GM20431 (cell line): ENCODE data around the gene ERC2.
"Not testable (repeated sequence)": the region's sequence is repeated elsewhere in the genome, so short reads cannot be mapped to it uniquely, and the experiment has no call there.

Source experiments
- in situ Hi-C: fragments of 300-500 bp; cut with MseI, MboI; formaldehyde crosslinking; loops from one replicate; pipeline ENCODE4 v1.15.0; 2020; ENCODE audit warnings: low sequenced_read_pairs; ENCODE audit not compliant: unreplicated experiment

Gene ERC2

DNA sequence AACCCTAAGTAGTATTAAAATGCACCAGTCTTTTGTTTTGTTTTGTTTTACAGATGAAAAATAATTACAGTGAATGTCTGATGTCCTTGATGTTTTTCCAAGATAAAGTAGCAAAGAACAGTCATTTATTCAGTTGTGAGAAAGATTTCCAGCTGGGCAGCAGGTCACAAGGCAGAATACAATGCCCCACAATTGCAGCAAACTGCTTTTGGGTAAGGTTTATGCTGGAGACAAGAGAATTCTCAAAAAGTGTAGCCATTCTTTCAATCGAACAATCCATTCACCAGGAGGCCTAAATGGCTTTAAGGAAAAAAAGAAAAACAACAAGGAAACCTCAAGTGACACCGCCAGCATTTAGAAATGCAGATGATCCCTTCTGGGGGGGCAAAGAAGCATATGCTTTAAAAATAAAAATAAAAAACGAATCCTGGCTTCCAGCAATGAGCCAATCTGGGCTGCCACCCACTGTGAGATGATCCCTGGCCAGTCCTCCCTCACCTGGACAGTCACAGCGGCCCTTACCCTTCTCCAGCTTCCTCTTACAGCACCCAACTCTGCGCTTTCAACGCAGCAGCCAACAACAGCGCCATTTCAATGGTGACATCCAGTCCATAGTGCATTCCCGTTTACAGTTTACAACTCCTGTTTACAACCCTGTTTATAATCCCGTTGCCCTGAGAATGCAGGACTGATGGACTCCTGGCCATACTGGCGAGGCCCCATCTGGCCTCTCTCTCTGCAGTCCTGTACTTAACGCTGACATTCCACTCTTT is 955.5 kb downstream of the ERC2 start:
- in situ Hi-C loops, result no loop called here

GRCh38 chr3:55511895-55512570 is 956.2 kb downstream of the ERC2 start:
- in situ Hi-C loops, result no loop called here

DNA sequence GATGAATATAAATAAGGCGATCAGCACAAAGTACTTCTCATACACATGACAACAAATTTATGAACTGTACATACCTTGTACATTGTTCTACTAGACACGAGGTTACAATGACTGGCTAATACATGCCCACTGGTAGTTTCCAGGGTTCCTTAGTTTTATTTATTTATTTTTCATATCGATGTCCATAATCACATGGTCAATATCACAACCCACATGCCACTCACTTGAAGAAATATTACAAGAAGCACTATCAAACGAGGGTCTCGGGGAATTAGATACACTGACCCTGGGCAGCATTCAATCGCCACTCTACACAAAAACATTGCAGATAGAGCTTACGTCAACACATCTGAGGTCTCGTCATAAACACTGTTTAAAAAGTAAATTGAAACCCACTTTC is 959.9 kb downstream of the ERC2 start:
- in situ Hi-C loops, result no loop called here

DNA sequence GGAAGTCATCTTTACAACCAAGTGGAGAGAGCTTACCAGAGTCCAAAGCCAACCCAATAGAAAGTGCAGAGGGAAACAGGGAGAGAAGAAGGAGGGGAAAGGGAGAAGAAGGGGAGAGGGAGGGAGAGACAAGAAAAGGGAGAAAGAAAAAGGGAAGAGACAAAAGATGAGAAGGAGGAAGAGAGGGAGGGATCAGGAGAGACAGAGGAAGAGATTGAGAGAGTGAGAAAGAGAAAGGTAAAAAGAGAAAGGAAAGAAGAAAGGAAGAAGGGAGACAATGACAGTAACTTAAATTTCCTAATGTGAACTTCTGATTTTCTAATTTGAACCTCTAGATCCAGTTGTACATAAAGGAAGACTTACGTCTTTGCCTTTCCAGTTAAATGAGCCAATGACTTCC is 960.5 kb downstream of the ERC2 start:
- in situ Hi-C loops, result no loop called here

DNA sequence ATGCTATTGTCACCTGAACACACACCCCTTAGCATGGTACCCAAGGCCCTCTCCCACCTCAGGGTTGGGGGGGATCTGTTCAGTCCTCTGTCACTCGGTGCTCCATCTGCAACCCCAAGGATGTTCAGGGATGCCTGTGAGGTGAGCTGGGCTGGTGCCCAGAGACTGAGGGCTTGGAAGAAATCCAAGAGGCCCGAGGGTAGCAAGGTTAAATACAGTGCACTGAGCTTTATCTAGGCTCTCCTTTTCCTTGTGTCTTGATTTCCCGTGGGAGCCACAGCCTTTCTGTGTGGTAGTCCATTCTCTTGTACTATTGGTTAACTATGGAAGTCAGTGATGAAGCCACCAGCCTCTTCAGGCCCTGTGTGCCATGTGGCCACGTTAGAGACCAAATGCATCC is 962.5 kb downstream of the ERC2 start:
- in situ Hi-C loops, result no loop called here

DNA sequence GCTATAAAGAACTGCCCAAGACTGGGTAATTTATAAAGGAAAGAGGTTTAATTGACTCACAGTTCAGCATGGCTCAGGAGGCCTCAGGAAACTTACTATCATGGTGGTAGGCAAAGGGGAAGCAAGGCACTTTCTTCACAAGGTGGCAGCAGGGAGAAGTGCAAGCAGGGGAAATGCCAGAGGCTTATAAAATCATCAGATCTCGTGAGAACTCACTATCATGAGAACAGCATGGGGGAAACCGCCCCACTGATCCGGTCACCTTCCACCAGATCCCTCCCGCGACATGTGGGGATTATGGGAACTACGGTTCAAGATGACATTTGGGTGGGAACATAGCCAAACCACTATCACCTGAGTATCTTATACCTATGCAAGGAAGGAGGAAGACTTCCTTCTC is 963.2 kb downstream of the ERC2 start:
- in situ Hi-C loops, result not testable (repeated sequence)

- in situ Hi-C loops, result no loop called here
These were observed 966.4 kb downstream of the ERC2 start for GRCh38 chr3:55501905-55502304.

- in situ Hi-C loops, result no loop called here
These were observed 967.5 kb downstream of the ERC2 start for GRCh38 chr3:55500555-55501330.

- in situ Hi-C loops, result no loop called here
These were observed 969.7 kb downstream of the ERC2 start for GRCh38 chr3:55498520-55498919.

DNA sequence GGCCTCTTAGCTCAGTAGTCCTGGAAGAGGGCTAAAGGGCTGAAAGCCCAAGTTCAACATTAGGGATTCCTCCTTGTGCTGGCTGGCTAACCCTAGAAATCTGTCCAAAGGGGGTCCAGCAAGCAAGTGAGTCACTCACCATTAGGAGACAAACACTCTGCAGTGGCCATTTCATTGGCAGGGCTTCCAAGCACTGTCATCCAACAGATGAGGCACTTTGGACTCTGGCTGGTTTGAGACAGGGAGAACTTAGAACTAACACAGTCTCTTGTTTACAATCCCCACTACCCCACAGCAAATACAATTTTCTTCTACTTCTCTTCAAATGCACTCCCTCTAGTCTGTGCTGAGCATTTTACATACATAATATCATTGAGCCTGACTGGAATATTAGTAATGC is 971.0 kb downstream of the ERC2 start:
- in situ Hi-C loops, result no loop called here

DNA sequence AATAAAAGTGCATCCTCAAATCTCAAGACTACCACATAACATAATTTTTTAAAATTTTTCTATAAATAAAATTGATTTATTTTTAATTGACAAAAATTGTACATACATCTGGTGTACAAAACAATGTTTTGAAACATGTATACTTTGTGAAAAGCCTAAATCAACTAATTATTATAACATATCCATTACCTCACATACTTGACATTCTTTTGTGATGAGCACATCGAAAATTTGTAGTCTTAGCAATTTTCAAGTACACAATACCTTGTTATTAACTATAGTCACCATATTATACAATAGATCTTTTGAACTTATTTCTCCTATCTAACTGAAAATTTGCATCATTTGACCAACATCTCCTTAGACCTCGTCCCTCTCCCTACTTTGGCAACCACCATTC is 973.3 kb downstream of the ERC2 start:
- in situ Hi-C loops, result no loop called here

DNA sequence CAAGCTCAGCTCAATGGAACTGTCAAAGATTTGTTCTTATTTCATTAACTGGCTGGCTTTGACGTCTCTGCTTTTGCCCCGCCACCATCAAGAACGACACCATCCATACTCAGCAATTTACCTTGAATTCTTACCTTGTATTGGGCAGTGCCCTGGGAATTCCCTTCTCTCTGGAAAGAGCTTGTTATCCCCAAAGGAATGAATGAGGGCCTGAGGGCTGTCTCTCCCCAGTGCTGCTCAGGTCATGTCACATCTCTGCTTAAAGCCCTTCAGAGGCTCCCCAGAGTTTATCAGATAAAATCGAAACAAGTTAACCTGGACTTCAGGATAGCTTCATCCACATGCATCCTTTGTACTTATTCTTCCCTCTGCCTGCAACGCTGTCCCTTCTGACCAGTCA is 975.3 kb downstream of the ERC2 start:
- in situ Hi-C loops, result no loop called here

DNA sequence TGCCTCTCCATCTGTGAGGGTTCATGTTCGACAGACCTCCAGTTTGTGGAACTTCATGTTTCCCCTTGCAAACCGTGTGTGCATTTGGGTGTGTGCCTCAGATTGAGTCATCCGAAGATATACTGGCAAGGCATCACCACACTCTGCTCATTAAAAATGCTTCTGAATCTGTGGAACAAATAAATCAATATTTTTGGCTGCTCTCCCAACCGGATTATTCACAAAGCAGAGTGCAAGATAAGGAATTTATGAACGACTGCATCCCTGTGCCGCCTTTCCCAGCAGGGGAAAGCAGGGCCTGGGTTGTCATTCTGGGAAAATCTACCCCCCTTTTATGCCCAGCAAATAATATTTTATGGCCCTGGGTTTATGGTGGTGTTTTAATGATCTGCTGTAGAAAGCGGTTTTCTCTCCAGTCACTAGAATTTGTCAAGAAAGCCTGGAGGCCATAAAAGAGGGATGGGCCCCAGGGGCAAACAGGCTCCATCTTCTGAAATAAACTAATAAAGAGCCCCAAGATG is 976.9 kb downstream of the ERC2 start:
- in situ Hi-C loops, result no loop called here

DNA sequence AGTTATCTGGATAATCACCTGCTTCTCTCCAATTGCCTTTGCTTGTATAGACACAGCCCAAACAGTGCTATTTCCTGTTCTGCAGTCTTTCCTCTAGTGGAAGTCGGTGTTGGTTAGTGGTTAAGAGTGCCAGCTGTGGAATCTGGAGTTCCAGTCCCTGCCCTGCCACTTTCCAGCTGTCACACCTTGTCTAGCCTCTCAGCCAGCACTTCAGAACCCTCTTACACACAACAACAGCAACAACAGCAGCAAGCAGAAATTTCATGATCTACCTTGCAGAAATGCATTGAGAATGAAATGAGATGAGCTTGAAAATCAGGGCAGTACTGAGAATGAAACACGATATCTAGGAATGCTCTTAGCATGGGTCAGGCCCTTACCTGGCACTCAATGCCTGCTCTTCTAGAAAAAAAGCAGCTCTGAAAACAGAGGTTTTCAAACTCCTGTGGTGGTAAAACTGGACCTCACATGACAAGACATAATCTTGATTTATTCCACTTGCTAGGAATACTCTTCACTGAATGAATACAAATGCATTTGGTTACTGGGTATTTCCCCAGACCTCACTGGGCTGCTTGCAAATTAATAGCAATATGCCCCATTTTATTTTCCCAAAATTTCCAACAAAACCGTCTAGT is 977.9 kb downstream of the ERC2 start:
- in situ Hi-C loops, result no loop called here

DNA sequence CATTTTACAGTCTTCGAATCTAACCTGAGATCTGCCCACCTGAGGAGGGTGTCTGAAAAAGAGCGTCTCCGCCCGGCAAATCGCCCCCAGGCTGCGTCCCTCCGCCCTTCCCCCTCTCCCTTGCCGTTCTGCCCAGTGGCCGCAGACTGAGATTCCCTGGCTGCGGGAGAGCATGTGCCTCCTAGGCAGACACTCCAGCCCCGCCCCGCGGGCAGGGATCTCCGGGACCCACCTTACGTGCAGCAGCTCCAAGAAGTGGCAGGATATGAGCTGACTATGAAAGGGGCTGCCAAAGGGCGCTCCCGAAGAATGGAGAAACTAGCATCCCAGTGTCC is 978.5 kb downstream of the ERC2 start:
- in situ Hi-C loops, result loop anchor here (10.0 kb wide), 1 partner anchor 235 kb away; no protein-coding TSS in a partner anchor

DNA sequence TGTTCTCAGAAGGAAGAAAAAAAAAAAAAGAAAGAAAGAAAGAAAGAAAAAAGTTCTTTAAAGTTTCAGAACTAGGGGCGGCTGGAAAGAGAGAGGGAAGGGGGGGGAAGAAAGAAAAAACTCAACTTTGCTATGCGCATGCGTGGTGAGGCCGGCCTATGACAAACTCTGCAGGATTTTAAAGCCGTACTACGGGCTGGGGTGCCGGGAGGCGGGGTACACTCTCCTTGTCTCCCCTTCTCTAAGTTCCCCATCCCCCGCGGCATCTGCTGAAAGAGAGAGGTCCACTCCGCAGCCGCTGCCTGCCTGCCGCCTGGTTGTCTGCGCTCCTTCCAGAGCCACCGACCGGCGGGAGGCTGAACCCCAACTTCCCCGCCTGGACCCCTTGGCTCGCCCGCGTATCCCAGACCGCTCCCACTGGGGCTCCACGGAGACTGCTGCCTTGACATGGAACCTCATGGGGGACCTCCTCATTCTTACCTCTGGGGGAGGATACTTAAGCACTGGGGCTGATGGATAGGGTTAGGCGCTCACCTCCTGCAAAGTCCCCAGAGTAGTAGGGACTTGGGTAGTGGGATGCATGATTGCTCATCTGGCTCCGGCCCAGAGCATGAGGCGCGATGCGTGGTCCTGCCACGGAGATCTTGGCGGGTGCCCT is 979.7 kb downstream of the ERC2 start:
- in situ Hi-C loops, result loop anchor here (10.0 kb wide), 1 partner anchor 236 kb away; no protein-coding TSS in a partner anchor

- in situ Hi-C loops, result loop anchor here (10.0 kb wide), 1 partner anchor 237 kb away; no protein-coding TSS in a partner anchor
These were observed 980.7 kb downstream of the ERC2 start for GRCh38 chr3:55487381-55488241.

DNA sequence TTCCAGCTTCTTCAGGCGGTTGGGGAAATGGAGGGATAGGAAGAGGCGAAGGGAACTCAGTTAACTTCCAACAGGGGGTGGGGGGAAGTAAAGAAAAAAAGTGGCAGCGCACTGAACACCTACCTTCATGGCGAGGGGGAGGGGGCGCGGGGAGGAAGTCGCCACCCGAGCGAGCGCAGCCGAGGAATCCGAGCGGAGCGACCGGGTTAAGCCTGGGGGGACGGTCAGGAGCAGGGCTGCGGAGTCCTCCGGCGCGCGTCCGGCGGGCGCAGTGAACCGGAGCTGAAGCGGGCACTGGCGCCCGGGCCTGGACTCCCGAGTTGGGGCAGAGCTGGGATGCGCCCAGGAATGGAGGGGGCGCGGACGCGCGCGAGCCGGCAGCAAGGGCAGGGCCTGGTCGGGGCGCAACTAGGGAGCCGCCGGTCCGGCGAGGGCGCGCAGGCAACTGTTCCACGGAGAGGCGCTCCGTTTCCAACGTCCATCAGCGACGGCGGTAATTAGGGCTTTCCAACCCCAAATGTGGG is 981.3 kb downstream of the ERC2 start, which contains the start of gene WNT5A:
Gene WNT5A, minus strand, starts transcription at position 450 of the 524 bp plus-strand sequence. Its CDS starts 321 bp downstream, at position 129.
- in situ Hi-C loops, result loop anchor here (10.0 kb wide), 1 partner anchor 238 kb away; no protein-coding TSS in a partner anchor
